Spinal cord (tissue), 10 donors: ENCODE results near the gene ZBTB7C. TPM values are rescaled to one million over a fixed set of nuclear protein-coding genes. Genes with fewer than 3 reads are reported as not detected.

Experiments
- DNase-seq, 6 donors: peaks; one replicate each; pipeline versions ENCODE4 v3.0.0 to v3.0.0-alpha.2; 2013 to 2015; ENCODE audit warnings: low spot score in 6 of 6, low read depth in 4 of 6
- H3K27ac ChIP-seq: one replicate; pipeline ENCODE4 v1.5.1; 2013; ENCODE audit warnings: low read depth, low read length, control low read depth
- H3K27me3 ChIP-seq: one replicate; pipeline ENCODE4 v1.6.1; 2013; ENCODE audit warnings: low read length; ENCODE audit not compliant: control insufficient read depth, insufficient read depth
- H3K36me3 ChIP-seq: one replicate; pipeline ENCODE4 v1.6.1; 2013; ENCODE audit warnings: low read length; ENCODE audit not compliant: control insufficient read depth, insufficient read depth
- H3K4me1 ChIP-seq: one replicate; pipeline ENCODE4 v1.6.1; 2013; ENCODE audit warnings: low read length; ENCODE audit not compliant: control insufficient read depth, insufficient read depth
- H3K4me3 ChIP-seq: one replicate; pipeline ENCODE4 v1.5.1; 2013; ENCODE audit warnings: low read depth, low read length, control low read depth
- H3K9me3 ChIP-seq: one replicate; pipeline ENCODE4 v1.6.1; 2013; ENCODE audit warnings: low read length; ENCODE audit not compliant: control insufficient read depth, insufficient read depth
- WGBS: methylation state at CpG from one replicate; pipeline ENCODE4 v1.1.5; 2013; ENCODE audit warnings: missing lambda C conversion rate; ENCODE audit not compliant: insufficient coverage; 5-methylcytosine and 5-hydroxymethylcytosine counted together
- polyA plus RNA-seq, 2 donors: library from polyadenylated mRNA; unstranded; fragments of 120-200 nt; gene quantifications; one replicate each; pipeline ENCODE4 v1.2.1, GENCODE V29; 2013; ENCODE audit not compliant: insufficient read length in 2 of 2
- total RNA-seq, 2 donors: library from RNA; depleted of rRNA in 1 of 2; stranded (reverse); fragments of 120-200 nt in 1 of 2; fragments of >200 nt in 1 of 2; gene quantifications; one replicate each; pipeline versions ENCODE4 v1.2.3 to v1.2.4, GENCODE V29; 2013 to 2014
- donor health status: healthy.

ZBTB7C gene
- total and polyA plus RNA-seq, 4 donors, result 7.6 to 15.7 (median 9.8) TPM

DNA sequence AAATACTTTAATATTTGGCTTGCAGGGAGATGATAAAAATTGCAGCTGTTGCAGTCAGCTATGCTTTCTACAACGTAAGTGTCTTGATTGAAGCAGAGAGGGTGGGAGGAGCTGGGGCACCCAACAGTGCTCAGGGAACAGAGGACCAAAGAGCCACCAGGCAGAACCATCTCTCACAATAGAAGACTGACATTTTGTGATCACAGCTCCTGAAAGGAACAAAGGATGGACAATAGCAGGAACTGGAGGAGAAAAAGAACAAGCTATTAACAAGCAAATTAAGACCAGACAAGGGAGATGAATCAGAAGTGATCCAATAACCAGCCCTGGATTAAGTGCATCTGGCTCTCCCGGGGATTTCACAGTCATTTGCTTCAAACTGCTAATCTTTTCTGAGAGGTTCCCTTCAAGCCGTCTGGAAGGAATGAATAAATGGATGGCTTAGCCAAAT is 413.1 kb downstream of the ZBTB7C start:
- Histone ChIP-seq H3K36me3 (no peaks in the 10 kb centered on the region), H3K9me3 (peaks cover 3% of the 10 kb centered on the region), H3K4me1 (peaks cover 4% of the 10 kb centered on the region), H3K27ac (no peak overlapping the region), H3K4me3 (no peak overlapping the region), H3K27me3 (no peaks in the 10 kb centered on the region)
- DNase-seq, result peak in 1 of 6 donors; percentile 87
- WGBS, result 22% methylated on average over 1 of the region's 3 CpGs

DNA sequence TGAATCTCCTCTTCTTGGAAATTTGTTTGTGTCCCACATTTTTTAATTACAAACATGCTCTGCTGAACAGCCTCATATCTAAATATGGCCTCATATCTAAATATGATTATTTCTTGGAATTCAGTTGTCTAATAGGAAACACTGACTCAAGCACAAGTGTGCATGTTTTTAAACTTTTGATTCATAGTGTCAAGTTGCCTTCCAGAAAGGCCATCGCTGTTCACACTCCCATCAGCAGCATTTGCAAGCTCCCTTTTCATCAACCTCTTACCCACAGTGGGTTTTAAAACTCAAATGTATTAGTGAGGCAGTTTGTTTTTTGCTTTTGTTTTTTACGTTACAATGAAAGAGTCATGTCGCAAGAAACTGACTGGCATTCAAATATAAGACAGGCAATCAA is 413.5 kb downstream of the ZBTB7C start:
- Histone ChIP-seq H3K4me1 (peaks cover 4% of the 10 kb centered on the region), H3K27me3 (no peaks in the 10 kb centered on the region), H3K9me3 (peaks cover 3% of the 10 kb centered on the region), H3K27ac (no peak overlapping the region), H3K4me3 (no peak overlapping the region), H3K36me3 (no peaks in the 10 kb centered on the region)
- WGBS, result no CpG with 5 or more reads among the region's 3 CpGs
- no peak for DNase-seq

DNA sequence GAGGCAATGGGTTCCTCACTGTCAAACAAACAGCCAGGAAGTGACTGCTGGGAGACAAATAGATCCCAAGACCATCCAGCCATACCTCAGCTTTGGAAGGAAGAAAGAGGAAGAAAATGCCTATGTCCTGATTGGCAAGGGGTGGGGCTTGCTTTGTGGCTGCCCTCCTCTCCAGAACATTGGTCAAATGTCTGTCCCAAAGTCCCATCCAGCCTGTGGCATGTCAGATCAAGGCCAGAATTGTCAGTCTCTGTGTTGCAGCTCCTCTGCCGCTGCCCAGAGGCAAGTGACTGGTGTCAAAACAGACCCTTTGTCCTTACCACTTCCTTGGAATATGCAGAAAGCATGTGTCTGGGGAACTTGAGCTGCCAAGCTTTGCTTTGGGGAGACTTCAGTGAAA is 415.8 kb downstream of the ZBTB7C start:
- Histone ChIP-seq H3K9me3 (peaks cover 3% of the 10 kb centered on the region), H3K27me3 (no peaks in the 10 kb centered on the region), H3K36me3 (no peaks in the 10 kb centered on the region), H3K27ac (no peak overlapping the region), H3K4me1 (peaks cover 4% of the 10 kb centered on the region), H3K4me3 (no peak overlapping the region)
- 86% methylated on average over 1 of the region's 1 CpG for whole genome bisulfite sequencing
- peak in 1 of 6 donors; percentile 41 for DNase-seq

DNA sequence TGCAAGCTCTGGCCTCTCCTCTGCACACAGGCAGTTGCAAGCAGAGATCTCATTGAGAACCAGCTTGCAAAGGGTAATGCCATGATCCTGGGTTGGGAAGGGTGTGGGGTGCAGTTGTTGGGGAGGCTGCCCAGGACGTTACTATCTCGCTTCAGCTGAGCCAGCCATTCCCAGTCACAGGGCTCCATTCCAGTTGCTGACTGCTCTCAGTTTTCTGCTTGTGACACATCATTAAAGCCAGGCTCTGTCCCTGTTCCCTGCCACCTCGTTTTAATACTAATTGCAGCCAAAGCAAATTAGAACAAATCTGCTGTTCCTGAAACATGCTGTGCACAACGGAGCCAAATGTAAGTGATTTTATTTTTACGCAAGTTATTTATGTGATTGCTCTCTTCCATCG is 416.2 kb downstream of the ZBTB7C start:
- Histone ChIP-seq H3K27me3 (no peaks in the 10 kb centered on the region), H3K9me3 (peaks cover 3% of the 10 kb centered on the region), H3K4me3 (no peak overlapping the region), H3K36me3 (no peaks in the 10 kb centered on the region), H3K4me1 (peaks cover 4% of the 10 kb centered on the region), H3K27ac (no peak overlapping the region)
- peak in 2 of 6 donors; percentile 57 to 61 for DNase-seq
- 53% methylated on average over 2 of the region's 6 CpGs for WGBS

- DNase-seq, result no peak
- no peak overlapping the region for H3K27ac ChIP-seq
- H3K9me3 ChIP-seq, result peaks cover under 1% of the 10 kb centered on the region
- H3K4me1 ChIP-seq, result peaks cover 4% of the 10 kb centered on the region
- H3K36me3 ChIP-seq, result no peaks in the 10 kb centered on the region
- WGBS, result 63% methylated on average over 3 of the region's 4 CpGs
- no peaks in the 10 kb centered on the region for H3K27me3 ChIP-seq
- H3K4me3 ChIP-seq, result no peak overlapping the region
Measured at GRCh38 chr18:47992266-47992665, 416.9 kb downstream of the ZBTB7C start.

DNA sequence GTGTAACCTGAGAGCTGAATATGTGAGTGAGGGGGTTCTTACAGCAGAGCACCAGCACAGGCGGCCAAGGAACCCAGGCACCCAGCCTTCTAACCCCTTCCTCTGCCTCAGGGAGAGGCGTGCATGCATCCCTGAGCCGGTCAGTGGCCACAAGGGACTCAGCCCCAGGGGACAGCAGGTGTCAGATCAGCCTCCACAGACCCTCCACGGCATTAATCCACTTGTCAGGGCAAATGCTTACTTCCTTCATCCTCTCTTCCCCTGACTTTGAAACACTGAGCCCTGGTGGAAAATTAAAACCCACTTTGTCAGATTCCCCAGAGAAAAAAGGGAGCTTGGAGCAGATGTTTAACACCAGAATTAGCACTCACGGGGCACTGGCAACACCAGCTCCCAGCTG is 418.2 kb downstream of the ZBTB7C start:
- 72% methylated on average over 4 of the region's 5 CpGs for WGBS

DNA sequence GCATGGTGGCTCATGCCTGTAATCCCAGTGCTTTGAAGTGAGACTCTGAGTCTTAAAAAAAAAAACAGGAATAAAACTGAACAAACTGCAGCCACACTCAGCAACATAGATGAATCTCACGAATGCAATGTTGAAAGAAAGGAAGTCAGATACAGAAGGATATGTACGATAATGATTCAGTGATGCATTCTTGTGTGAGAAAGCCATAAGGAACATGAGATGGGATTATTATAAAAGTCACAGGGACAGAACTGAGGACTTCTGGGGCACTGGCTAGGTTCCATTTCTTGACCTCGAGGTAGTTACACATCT is 421.8 kb downstream of the ZBTB7C start:
- no peaks in the 10 kb centered on the region for H3K9me3 ChIP-seq
- no peaks in the 10 kb centered on the region for H3K36me3 ChIP-seq
- no peaks in the 10 kb centered on the region for H3K4me1 ChIP-seq
- no peak for DNase-seq
- H3K4me3 ChIP-seq, result no peak overlapping the region
- 83% methylated on average over 1 of the region's 3 CpGs for WGBS
- H3K27ac ChIP-seq, result no peak overlapping the region
- H3K27me3 ChIP-seq, result no peaks in the 10 kb centered on the region

More for the DNA sequence above, 418.2 kb downstream of the ZBTB7C start:
- no peak overlapping the region for H3K27ac ChIP-seq
- H3K4me1 ChIP-seq, result peaks cover 4% of the 10 kb centered on the region
- no peaks in the 10 kb centered on the region for H3K27me3 ChIP-seq
- no peak overlapping the region for H3K4me3 ChIP-seq
- no peaks in the 10 kb centered on the region for H3K9me3 ChIP-seq
- DNase-seq, result no peak
- H3K36me3 ChIP-seq, result no peaks in the 10 kb centered on the region

DNA sequence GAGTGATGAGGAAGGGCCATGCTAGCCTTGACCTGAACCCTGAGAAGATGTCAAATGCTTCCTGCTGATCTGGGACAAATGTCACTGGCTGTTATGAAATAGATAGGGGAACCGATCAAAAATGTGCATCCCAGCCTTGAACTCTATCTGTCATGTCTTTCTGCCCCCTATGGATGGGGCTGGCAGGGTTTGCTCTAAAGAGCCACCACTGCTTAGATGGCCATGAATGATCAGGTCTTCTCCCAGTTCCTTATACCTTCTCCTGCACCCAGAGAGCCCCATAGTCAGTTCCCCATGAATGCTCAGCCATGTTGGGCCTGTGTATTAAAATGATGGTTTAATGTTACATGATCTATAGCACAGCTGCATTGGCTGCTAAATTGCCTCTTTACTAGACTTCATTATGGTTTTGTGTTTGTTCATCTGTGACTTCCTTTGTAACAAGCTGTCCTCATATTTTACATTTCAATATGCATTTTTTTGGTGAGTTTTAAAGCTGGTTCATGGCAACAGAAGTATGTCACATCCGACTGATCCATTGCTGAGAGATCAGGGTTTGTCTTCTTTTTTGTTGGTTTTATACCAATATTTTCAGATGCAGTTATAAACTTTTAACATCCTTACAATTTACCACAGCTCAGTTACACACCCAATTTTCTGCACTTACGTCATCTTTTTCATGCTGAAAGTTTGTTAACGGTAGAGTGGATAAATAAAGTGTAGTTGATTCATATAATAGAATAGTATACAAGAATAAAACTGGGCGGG is 422.4 kb downstream of the ZBTB7C start:
- Histone ChIP-seq H3K27me3 (no peaks in the 10 kb centered on the region), H3K27ac (no peak overlapping the region), H3K4me3 (no peak overlapping the region), H3K9me3 (no peaks in the 10 kb centered on the region), H3K36me3 (no peaks in the 10 kb centered on the region), H3K4me1 (no peaks in the 10 kb centered on the region)
- DNase-seq, result peak in 1 of 6 donors; percentile 40
- no CpG with 5 or more reads among the region's 5 CpGs for WGBS

DNA sequence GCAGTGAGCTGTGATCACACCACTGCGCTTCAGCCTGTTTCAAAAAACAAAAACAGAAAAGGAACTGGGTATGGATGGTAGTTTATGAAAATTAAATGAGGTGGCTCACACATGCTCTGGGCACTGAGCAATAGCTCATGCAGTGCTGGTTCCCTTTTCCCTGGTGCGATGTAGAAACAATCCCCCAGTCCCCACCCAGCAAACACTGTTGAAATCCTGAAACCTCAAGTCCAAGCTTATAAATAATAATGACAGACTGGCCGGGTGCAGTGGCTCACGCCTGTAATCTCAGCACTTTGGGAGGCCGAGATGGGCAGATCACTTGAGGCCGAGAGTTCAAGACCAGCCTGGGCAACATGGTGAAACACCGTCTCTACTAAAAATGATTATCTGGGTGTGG is 423.3 kb downstream of the ZBTB7C start:
- H3K4me3 ChIP-seq, result no peak overlapping the region
- no peaks in the 10 kb centered on the region for H3K4me1 ChIP-seq
- no peaks in the 10 kb centered on the region for H3K27me3 ChIP-seq
- 96% methylated on average over 5 of the region's 7 CpGs for WGBS
- H3K36me3 ChIP-seq, result no peaks in the 10 kb centered on the region
- H3K9me3 ChIP-seq, result no peaks in the 10 kb centered on the region
- DNase-seq, result no peak
- H3K27ac ChIP-seq, result no peak overlapping the region

- Histone ChIP-seq H3K27ac (no peak overlapping the region), H3K27me3 (no peaks in the 10 kb centered on the region), H3K4me3 (no peak overlapping the region), H3K9me3 (no peaks in the 10 kb centered on the region), H3K4me1 (no peaks in the 10 kb centered on the region), H3K36me3 (no peaks in the 10 kb centered on the region)
- WGBS, result 87% methylated on average over 3 of the region's 4 CpGs
- no peak for DNase-seq
Measured at GRCh38 chr18:47984991-47985390, 424.2 kb downstream of the ZBTB7C start.
